NCI-H1105 treated with DMSO at 0.1 percent for 48 hours (cell line): ENCODE results near the gene TERC.

Source experiments
- DNase-seq: peaks from one replicate; lab custom pipeline; 2025; lab: John Stamatoyannopoulos, UW

Gene TERC

GRCh38 chr3:169764882-169765612, at the start of gene TERC:
TERC (minus strand) TSS chr3:169765060.
- DNase-seq = peak; percentile 96

GRCh38 chr3:169813757-169814517, 49.1 kb upstream of the TERC start:
- peak; percentile 72 for DNase-seq

- DNase-seq = no peak
Observed at GRCh38 chr3:169813278-169813677, 48.4 kb upstream of the TERC start.

- DNase-seq = peak; percentile 93
Observed at GRCh38 chr3:169812332-169813235, 47.7 kb upstream of the TERC start, which contains the start of the genes LRRC34 and LRRIQ4. LRRC34 (minus strand) TSS chr3:169812904; CDS start chr3:169812548, 356 bp downstream. LRRIQ4 (plus strand) TSS chr3:169812870; CDS start chr3:169821922, 9,052 bp downstream.

- peak; percentile 83 for DNase-seq
Observed at GRCh38 chr3:169811631-169812331, 46.9 kb upstream of the TERC start.

GRCh38 chr3:169809230-169809795, 44.5 kb upstream of the TERC start:
- no peak for DNase-seq

GRCh38 chr3:169804681-169805080, 39.8 kb upstream of the TERC start:
- no peak for DNase-seq

- DNase-seq = no peak
Observed at GRCh38 chr3:169792359-169792758, 27.5 kb upstream of the TERC start.

- no peak for DNase-seq
Observed at GRCh38 chr3:169790687-169791429, 26.0 kb upstream of the TERC start.

GRCh38 chr3:169790219-169790618, 25.4 kb upstream of the TERC start:
- no peak for DNase-seq

- no peak for DNase-seq
Observed at GRCh38 chr3:169787791-169788190, 22.9 kb upstream of the TERC start.

- no peak for DNase-seq
Observed at GRCh38 chr3:169787120-169787519, 22.3 kb upstream of the TERC start.

GRCh38 chr3:169781209-169781855, 16.5 kb upstream of the TERC start:
- no peak for DNase-seq

GRCh38 chr3:169780742-169781141, 15.9 kb upstream of the TERC start:
- DNase-seq = no peak

GRCh38 chr3:169777822-169778221, 13.0 kb upstream of the TERC start:
- DNase-seq = no peak

GRCh38 chr3:169774186-169774585, 9.3 kb upstream of the TERC start:
- no peak for DNase-seq

- peak; percentile 98 for DNase-seq
Observed at GRCh38 chr3:169772897-169773816, 8.3 kb upstream of the TERC start, which contains the start of gene MYNN. MYNN (plus strand) TSS chr3:169773396; CDS start chr3:169774296, 900 bp downstream.

GRCh38 chr3:169772305-169772896, 7.5 kb upstream of the TERC start:
- DNase-seq = peak; percentile 99
